T-cell (primary cell): ENCODE measurements around the gene NUPR2. TPM values are rescaled to one million over a fixed set of nuclear protein-coding genes. Genes with fewer than 3 reads are reported as not detected.

Experiments
- total RNA-seq, 35 experiments: library from RNA in 6 of 35; stranded (reverse) in 6 of 35; fragments of 120-200 nt in 1 of 35; gene quantifications; one replicate each; pipeline versions ENCODE4 v1.2.1 to v1.2.4 and lab custom pipeline; 2013 to 2026

The NUPR2 gene
- total RNA-seq, 5 donors from 2014 or later (not counting 1 experiment from before 2014, with no cell fraction given): 0.67 TPM; not detected in 4

Other genes starting within 250 kb of the NUPR2 start
- gene ZNF713, start 229.0 kb downstream of the NUPR2 start, total RNA-seq: 1 to 10 TPM; 2.8 to 5.5 (median 4.1) TPM
- gene MRPS17, start 164.5 kb downstream of the NUPR2 start, total RNA-seq: 10 to 100 TPM in 4 of 5 donors, 1 to 10 TPM in 1; 7.8 to 12.2 (median 11.1) TPM
- gene NIPSNAP2, start 151.8 kb downstream of the NUPR2 start, total RNA-seq: 10 to 100 TPM; 24.1 to 38.6 (median 28.4) TPM
- 1 to 10 TPM; 1.9 to 8.3 (median 5.7) TPM for gene PSPH, start 65.0 kb downstream of the NUPR2 start, total RNA-seq
- 10 to 100 TPM; 44.6 to 74.7 (median 70.3) TPM for gene CCT6A, start 64.7 kb downstream of the NUPR2 start, total RNA-seq
- 100 to 1,000 TPM; 127 to 182 (median 174) TPM for gene SUMF2, start 52.1 kb downstream of the NUPR2 start, total RNA-seq
- 1 to 10 TPM; 2.6 to 5.5 (median 3.7) TPM for gene PHKG1, start 23.5 kb downstream of the NUPR2 start, total RNA-seq
- 100 to 1,000 TPM; 173 to 209 (median 189) TPM for gene CHCHD2, start 9.9 kb downstream of the NUPR2 start, total RNA-seq